A549 (cell line): ENCODE data around the gene PLCB4. TPM values are rescaled to one million over a fixed set of nuclear protein-coding genes. Genes with fewer than 3 reads are reported as not detected.

Experiments used
- ATAC-seq, 2 experiments: fragments of 200-7000 bp in 1 of 2; fragments of >200 bp in 1 of 2; cut with Nextera tagmentation in 1 of 2; cut with Tn5 transposase in 1 of 2; 3 replicates each; pipeline versions ENCODE4 v1.8.0 to v1.9.1; 2018 to 2020; ENCODE audit warnings: mild to moderate bottlenecking in 1 of 2, moderate library complexity in 1 of 2
- CTCF ChIA-PET: fragments of 300-600 bp; sonication (Branson Sonifier 250); formaldehyde crosslinking; extraction: SDS; loops from one replicate; lab custom pipeline; 2021; ENCODE audit warnings: antibody characterized with exemption, inconsistent platforms; lab: Yijun Ruan, JAX
- POLR2A ChIA-PET: fragments of 350-600 bp; formaldehyde crosslinking; extraction: SDS; loops from one replicate; lab custom pipeline; 2021; ENCODE audit warnings: antibody characterized with exemption, inconsistent platforms; lab: Yijun Ruan, JAX
- DNase-seq, 2 experiments: peaks; one replicate each; pipeline versions ENCODE4 v3.0.0 to v3.0.0-alpha.2; 2011 to 2016; ENCODE audit warnings: low read depth in 1 of 2, low spot score in 1 of 2
- FAIRE-seq: peaks from 2 replicates; lab custom pipeline; 2011; peaks lifted over from hg19 to GRCh38; lab: Jason Lieb, UNC
- H3K27ac ChIP-seq, 2 experiments: fragments of >200 bp; sonication (Bioruptor Twin); formaldehyde crosslinking; 3 replicates each; pipeline ENCODE4 v1.5.1; 2016 to 2017
- H3K4me1 ChIP-seq: fragments of >200 bp; sonication (Bioruptor Twin); formaldehyde crosslinking; 3 replicates; pipeline ENCODE4 v1.6.1; 2016
- H3K4me2 ChIP-seq: fragments of >200 bp; sonication (Bioruptor Twin); formaldehyde crosslinking; 3 replicates; pipeline ENCODE4 v1.6.1; 2016
- H3K4me3 ChIP-seq: fragments of >200 bp; sonication (Bioruptor Twin); formaldehyde crosslinking; 3 replicates; pipeline ENCODE4 v1.5.1; 2016
- H3K9me3 ChIP-seq: fragments of >200 bp; sonication (Bioruptor Twin); formaldehyde crosslinking; 3 replicates; pipeline ENCODE4 v1.6.1; 2016
- ATOH8 ChIP-seq: fragments of 250-450 bp; sonication (Bioruptor Pico); IDR thresholded peaks from 2 replicates; pipeline ENCODE4 v1.5.0; 2020; ENCODE audit warnings: low read depth, mild to moderate bottlenecking, moderate library complexity
- BHLHE40 ChIP-seq: IDR thresholded peaks from 2 replicates; pipeline ENCODE4 v1.6.1; 2012; ENCODE audit warnings: low read depth, low read length, inconsistent platforms
- CEBPB ChIP-seq, 2 experiments: fragments of >200 bp in 1 of 2; sonication (Bioruptor Twin) in 1 of 2; formaldehyde crosslinking in 1 of 2; IDR thresholded peaks; 2 replicates each; pipeline ENCODE4 v1.6.1; 2012 to 2016
- EHF ChIP-seq: fragments of 250-450 bp; sonication (Bioruptor Pico); IDR thresholded peaks from 2 replicates; pipeline ENCODE4 v1.5.0; 2020; ENCODE audit warnings: mild to moderate bottlenecking
- FOXS1 ChIP-seq: fragments of 250-450 bp; sonication (Bioruptor Pico); IDR thresholded peaks from 2 replicates; pipeline ENCODE4 v1.5.0; 2020; ENCODE audit warnings: mild to moderate bottlenecking, moderate library complexity
- GATA3 ChIP-seq: IDR thresholded peaks from 2 replicates; pipeline ENCODE4 v1.6.1; 2012; ENCODE audit warnings: borderline replicate concordance
- HOXB13 ChIP-seq: fragments of 250-450 bp; sonication (Bioruptor Pico); IDR thresholded peaks from 2 replicates; pipeline ENCODE4 v1.5.0; 2020; ENCODE audit warnings: low read depth, mild to moderate bottlenecking, moderate library complexity
- JUNB ChIP-seq: fragments of >200 bp; sonication (Bioruptor Twin); formaldehyde crosslinking; IDR thresholded peaks from 2 replicates; pipeline ENCODE4 v1.6.1; 2016
- KDM5A ChIP-seq: fragments of 200-600 bp; sonication (generic); IDR thresholded peaks from 2 replicates; pipeline ENCODE4 v1.6.1; 2016; ENCODE audit warnings: antibody characterized with exemption, mild to moderate bottlenecking
- MAFK ChIP-seq: fragments of 450-650 bp; IDR thresholded peaks from 2 replicates; pipeline ENCODE4 v1.6.1; 2014; ENCODE audit not compliant: partially characterized antibody
- MAX ChIP-seq: IDR thresholded peaks from 2 replicates; pipeline ENCODE4 v1.6.1; 2012
- MAZ ChIP-seq: fragments of 150-350 bp; IDR thresholded peaks from 2 replicates; pipeline ENCODE4 v1.6.1; 2014; ENCODE audit warnings: antibody characterized with exemption, low read depth, low read length, borderline replicate concordance
- NFE2L2 ChIP-seq: fragments of 150-350 bp; conservative IDR thresholded peaks from 2 replicates; pipeline ENCODE4 v1.6.1; 2014; ENCODE audit warnings: low read length
- PBX3 ChIP-seq: IDR thresholded peaks from 2 replicates; pipeline ENCODE4 v1.6.1; 2012
- POLR2AphosphoS2 ChIP-seq: conservative IDR thresholded peaks from 2 replicates; pipeline ENCODE4 v1.6.1; 2012; ENCODE audit warnings: low read length, improper control_type of control experiment, inconsistent platforms
- RARB ChIP-seq: fragments of 250-450 bp; sonication (Bioruptor Pico); IDR thresholded peaks from 2 replicates; pipeline ENCODE4 v1.8.0; 2021; ENCODE audit warnings: mild to moderate bottlenecking, moderate library complexity
- TP53 ChIP-seq: fragments of 250-450 bp; sonication (Bioruptor Pico); IDR thresholded peaks from 2 replicates; pipeline ENCODE4 v1.5.0; 2021; ENCODE audit warnings: mild to moderate bottlenecking, moderate library complexity
- WGBS: methylation state at CpG from one replicate; pipeline ENCODE4 v1.1.6; 2017; ENCODE audit errors: missing lambda C conversion rate; 5-methylcytosine and 5-hydroxymethylcytosine counted together
- polyA plus RNA-seq, 4 experiments: library from polyadenylated mRNA; depleted of rRNA in 3 of 4; stranded (reverse); fragments of >200 nt; fragmentation: RNase III in 1 of 4; extraction: RNeasy Plus Mini Kit Qiagen cat#74134 plus additional on column Dnase treatment in 1 of 4; gene quantifications; 2 replicates in 3 of 4; 3 replicates in 1 of 4; pipeline ENCODE4 v1.2.3, GENCODE V29; 2011 to 2017

PLCB4 gene
- polyA plus RNA-seq, 2 of the 4 experiments (the other 2 are of a cell fraction) = 17.1 to 32.1 TPM

- H3K27ac ChIP-seq = peak overlapping the region in 1 of 2 experiments; percentile 55; a peak in 3 of 6 replicates
- ChIA-PET POLR2A (no interaction called here), CTCF (no interaction called here)
- 0 out of 3 replicates have a peak, but pooled peaks cover 6% of the 10 kb centered on the region for H3K9me3 ChIP-seq
- DNase-seq (peak in 1 of 2 experiments; percentile 50), FAIRE-seq (no peak), ATAC-seq (peak; percentile 49 to 69; a peak in 4 of 6 replicates)
- H3K4me1 ChIP-seq = peaks cover 26% of the 10 kb centered on the region
- no peak for TF ChIP-seq MAFK
- TF ChIP-seq GATA3 = no peak
- no peak for TF ChIP-seq HOXB13 (CRISPR knock-in tag)
- TF ChIP-seq JUNB = no peak
- no peak for TF ChIP-seq KDM5A
- TF ChIP-seq MAX = no peak
- no peak for TF ChIP-seq FOXS1 (CRISPR knock-in tag)
- TF ChIP-seq RARB (CRISPR knock-in tag) = no peak
- WGBS = 38% methylated on average over 2 of the region's 2 CpGs
- peak overlapping the region; percentile 31 for H3K4me2 ChIP-seq
- H3K4me3 ChIP-seq = no peak overlapping the region
Measured at GRCh38 chr20:9021699-9022098, 47.2 kb upstream of the PLCB4 start.

- ATAC-seq (peak in 1 of 2 experiments; percentile 28; a peak in 3 of 6 replicates), DNase-seq (no peak), FAIRE-seq (no peak)
- Histone ChIP-seq H3K4me2 (peak overlapping the region; percentile 31; the same call in 2 of the 3 replicates), H3K4me3 (no peak overlapping the region), H3K9me3 (0 out of 3 replicates have a peak, but pooled peaks cover 4% of the 10 kb centered on the region), H3K4me1 (peaks cover 26% of the 10 kb centered on the region), H3K27ac (peak overlapping the region in 1 of 2 experiments; percentile 50; a peak in 4 of 6 replicates)
- ChIA-PET POLR2A (no interaction called here), CTCF (no interaction called here)
- TF ChIP-seq MAZ (no peak), CEBPB (IDR thresholded peaks at IDR 0.05) (no peak), GATA3 (no peak)
- WGBS = 64% methylated on average over 2 of the region's 2 CpGs
Measured at GRCh38 chr20:9022376-9022775, 46.5 kb upstream of the PLCB4 start.

GRCh38 chr20:9024606-9025005 lies 44.3 kb upstream of the PLCB4 start:
- TF ChIP-seq HOXB13 (CRISPR knock-in tag) (no peak), NFE2L2 (no peak), EHF (CRISPR knock-in tag) (no peak), PBX3 (no peak), JUNB (no peak), POLR2AphosphoS2 (no peak), TP53 (no peak)
- no peak for FAIRE-seq
- Histone ChIP-seq H3K4me3 (no peak overlapping the region), H3K9me3 (no peaks in the 10 kb centered on the region), H3K27ac (peak overlapping the region in 1 of 2 experiments; percentile 28; a peak in 2 of 6 replicates), H3K4me2 (no peak overlapping the region), H3K4me1 (peaks cover 26% of the 10 kb centered on the region)
- no peak for DNase-seq
- ATAC-seq = no peak
- WGBS = 92% methylated on average over 4 of the region's 4 CpGs
- ChIA-PET POLR2A (no interaction called here), CTCF (interaction anchor here (1.0 to 1.5 kb wide), 2 partner anchors 41 to 335 kb away, joined by 3 to 4 read pairs; no protein-coding TSS in a partner anchor)

- ATAC-seq (no peak), DNase-seq (no peak), FAIRE-seq (peak; percentile 86)
- H3K27ac ChIP-seq = peak overlapping the region; percentile 20 to 28; a peak in 2 of 6 replicates
- H3K4me1 ChIP-seq = peaks cover 26% of the 10 kb centered on the region
- no peak overlapping the region for H3K4me2 ChIP-seq
- TF ChIP-seq ATOH8 (CRISPR knock-in tag) = peak; percentile 42; the same call in 1 of the 2 replicates
- no peak for TF ChIP-seq BHLHE40
- H3K9me3 ChIP-seq = no peaks in the 10 kb centered on the region
- 99% methylated on average over 5 of the region's 5 CpGs for WGBS
- no peak overlapping the region for H3K4me3 ChIP-seq
- ChIA-PET CTCF (interaction anchor here (1.0 to 1.5 kb wide), 3 partner anchors 40 to 334 kb away, joined by 3 to 4 read pairs (median 4); no protein-coding TSS in a partner anchor), POLR2A (no interaction called here)
Measured at GRCh38 chr20:9025011-9025410, 43.9 kb upstream of the PLCB4 start.
